ENCODE measurements around the gene ZNF750.

Gene ZNF750

DNA sequence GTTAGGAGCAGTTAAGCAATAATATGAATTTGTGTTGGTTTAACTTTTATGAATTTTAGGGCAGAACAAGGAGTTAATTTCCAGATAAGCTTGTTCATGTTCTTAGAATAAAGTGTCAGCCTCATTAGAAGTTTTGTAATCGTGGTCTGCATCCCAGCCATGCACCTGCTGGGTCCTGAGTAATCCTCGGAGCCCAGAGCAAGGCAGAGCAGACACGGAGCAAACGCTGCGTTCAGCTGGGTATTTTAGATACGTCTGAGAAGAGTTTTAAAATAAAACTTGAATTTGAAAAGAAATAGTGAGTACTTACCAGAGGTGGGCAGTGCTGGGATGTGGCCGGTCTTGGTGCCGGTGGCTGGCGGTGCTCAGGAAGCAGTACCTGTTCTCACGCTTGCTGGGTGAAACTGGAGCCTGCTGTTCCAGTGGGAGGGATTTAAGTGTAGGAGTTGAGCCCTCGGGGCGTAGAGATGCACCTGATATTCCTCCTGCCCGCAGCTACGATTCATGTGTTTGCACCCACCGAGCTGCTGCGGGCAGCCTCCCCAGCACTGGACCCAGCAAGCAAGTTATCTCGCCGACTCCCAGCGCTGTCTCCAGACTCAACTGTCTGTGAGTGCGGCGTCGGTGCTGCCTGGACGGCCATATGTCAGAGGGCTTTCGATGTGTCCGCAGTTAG lies at the start of gene ZNF750:
ZNF750 (minus strand) TSS at position 406 of the 676 bp plus-strand sequence. CDS start 7,568 bp downstream, outside the sequence.
- no peak for DNase-seq

DNA sequence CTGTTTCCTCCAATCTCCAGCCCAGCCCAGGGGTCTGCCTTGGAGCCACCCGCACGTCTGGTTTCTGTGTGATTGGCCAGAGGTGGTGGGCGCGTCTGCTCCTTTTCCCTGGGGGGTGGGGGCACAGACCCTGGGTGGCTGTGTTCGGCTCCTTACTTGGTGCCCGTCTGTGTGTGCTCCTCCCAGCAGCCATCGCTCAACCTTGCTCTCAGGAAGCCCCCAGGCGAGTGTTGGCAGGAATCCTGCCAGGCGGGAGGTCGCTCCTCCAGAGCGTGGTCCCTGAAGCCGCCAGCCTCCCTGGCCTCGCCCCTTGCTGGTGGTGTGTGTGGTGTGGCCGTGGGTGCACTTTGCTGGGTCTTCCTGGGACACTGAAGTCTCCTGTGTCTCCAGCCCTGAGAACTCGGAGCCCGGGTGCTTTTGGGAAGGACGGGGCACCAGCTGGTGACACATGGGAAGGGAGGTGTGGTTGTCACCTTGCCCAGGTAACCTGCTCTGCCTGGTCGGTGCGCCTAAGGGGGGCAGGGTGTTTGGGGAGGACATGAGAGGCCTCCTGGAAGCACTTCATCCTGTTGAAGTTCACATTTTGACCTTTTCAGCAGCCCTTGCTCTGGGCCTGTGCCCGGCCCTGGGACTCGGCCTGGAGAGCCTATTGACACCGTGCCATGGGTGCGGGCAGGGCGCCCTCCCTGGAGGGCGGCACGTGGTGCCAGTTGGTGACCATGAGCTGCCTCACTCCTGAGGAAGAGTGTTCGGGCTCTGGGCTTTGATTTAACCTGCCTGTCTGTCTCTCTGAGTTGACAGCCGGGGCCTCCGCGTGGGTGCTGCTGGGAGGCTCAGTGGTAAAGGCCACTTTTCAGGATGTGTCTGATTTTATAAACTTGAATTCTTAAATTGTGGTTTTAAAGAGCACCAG lies 49.0 kb upstream of the ZNF750 start:
- DNase-seq = no peak

DNA sequence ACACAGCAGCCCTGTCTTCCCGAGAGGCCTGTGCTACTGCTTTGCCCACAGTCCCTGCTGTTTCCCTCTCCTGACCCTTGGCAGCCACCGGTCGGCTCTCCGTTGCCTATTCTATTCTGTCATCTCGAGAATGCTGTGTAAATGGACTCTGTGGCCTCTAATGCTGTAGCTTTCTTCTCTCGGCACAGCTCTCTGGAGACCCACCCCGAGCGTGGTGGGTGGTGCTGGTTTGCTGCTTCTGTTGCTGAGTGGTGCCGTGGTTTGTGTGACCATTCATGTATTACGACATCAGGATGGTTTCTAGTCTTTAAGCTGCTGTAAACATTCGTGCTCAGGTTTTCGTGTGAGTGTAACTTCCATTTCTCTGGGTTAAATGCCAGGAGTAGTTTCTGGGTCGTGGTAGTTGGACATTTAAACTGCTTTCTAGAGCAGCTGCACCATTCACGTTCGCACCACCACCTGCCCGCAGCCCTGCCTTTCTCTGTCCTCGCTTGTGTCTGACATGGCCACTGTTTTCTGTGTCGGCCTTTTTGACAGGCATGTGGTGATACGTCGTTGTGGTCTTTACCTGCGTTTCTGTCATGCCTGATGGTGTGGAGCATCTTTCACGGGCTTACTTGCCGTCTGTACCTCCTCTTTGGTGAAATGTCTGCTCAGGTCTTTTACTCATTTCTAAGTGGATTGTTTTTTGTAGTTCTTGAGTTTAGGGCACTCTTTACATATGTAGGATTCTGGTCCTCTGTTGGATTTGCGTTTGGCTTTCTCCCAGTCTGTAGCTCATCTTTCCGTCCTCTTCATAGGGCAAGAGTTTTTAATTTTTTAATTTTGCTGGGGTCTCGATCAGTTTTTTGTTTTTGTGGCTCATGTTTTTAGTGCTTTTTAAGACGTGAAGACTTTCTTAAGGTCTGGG lies 47.7 kb upstream of the ZNF750 start:
- DNase-seq = no peak

DNA sequence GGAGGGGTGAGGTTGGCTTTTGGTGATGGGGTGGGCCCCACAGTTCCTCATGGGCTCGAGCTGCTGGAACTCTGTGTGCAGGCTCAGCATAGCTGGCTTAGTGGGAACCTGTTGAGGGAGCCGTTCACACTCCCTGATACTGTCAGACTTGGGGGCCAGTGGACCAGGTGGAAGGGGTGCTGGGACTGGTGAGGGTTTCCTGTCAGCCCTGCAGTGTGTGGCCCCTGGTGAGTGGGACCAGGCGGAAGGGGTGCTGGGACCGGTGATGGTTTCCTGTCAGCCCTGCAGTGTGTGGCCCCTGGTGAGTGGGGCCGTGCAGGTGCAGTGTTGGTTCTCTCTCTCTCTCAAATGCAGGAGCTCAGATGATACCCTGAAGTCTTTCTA lies 45.1 kb upstream of the ZNF750 start:
- peak; percentile 71 for DNase-seq

DNA sequence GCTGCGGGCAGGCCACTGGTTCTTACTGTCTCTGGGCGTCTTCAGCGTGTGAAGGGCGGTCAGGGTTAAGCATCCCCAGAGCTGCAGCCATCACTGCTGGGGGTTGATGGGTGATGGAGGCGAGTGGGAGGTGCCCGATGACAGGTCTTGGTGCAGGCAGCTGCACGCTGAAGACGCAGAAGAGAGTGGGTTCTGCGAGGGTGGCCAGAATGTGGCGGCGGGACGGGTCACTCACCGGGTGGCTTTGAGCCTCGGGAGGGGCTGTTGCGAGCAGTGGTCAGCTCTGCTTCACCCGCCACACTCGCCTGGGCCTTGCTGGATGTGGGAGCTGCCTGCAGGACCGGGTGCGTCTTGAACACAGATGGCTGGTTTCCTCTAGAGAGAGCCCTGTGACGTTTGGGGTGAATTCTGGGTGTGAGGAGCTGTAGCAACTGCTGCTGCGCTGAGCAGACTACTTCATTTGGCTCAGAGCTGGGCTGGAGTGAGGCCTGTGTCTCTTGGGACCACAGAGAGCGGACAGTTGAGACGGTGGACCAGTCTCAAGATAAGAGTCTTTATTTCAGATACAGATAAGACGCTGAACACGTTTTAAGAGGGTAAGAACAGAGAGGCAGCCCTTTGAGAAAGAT lies 44.6 kb upstream of the ZNF750 start:
- no peak for DNase-seq

DNA sequence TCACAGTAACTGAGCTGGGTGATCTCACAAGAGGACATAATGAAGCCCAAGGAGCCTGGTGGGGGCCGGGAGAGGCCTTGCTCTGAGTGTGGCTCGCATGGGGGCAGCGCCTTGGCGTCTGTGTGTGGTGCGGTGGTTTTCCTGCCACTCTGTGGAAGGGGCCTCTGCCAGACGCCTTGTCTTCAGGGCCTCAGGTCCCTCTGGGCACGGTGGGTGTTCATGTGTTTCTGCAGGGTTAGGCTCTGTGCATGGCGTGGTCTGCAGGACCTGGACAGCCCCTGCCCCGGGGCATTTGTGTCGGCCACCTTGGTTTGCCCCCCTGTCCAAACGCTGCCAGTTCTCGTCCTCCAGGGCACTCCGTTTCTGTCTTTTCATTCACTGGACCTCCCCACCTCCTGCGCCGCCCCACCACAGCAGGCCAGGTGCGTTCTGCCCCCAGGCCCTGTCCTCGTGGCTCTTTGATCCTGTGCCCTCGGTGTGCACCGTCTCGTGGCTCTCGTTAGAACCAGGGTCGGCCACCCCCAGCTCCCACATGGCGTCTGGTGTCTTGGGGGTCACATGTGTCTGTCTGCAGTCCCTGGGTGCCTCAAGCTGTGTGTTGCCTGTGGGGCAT lies 43.7 kb upstream of the ZNF750 start:
- DNase-seq = no peak

DNA sequence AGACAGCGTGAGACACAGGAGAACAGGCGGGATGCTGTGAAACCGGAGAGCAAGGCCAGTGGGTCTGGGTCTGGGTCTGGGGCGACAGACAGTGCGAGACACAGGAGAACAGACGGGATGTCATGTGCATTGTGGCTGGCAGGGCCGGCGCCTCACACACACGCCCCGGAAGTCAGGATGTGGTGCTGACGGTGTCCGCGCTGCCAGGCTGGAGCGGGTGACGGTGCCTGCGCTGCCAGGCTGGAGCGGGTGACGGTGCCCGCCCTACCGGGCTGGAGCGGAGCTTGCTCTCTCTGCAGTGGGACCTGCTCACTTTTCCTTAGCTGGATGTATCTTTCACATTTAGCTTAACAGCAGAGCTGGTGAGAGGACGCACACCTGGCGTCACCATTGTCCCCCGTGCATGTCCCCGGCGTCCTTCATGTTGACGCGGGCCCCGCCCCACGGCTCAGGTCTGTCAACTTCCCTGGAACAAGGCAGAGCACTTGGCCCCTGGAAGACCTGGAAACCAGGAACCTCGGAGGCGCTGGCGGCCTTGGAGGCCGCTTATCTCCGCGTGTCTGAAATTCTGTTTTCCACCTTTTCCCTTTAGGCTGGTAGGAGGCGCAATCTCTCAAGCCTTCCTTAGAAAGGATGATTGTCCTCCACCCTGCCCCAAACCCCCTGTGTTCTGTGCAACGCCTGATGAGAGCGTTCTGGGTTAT lies 43.0 kb upstream of the ZNF750 start:
- DNase-seq = peak; percentile 82

DNA sequence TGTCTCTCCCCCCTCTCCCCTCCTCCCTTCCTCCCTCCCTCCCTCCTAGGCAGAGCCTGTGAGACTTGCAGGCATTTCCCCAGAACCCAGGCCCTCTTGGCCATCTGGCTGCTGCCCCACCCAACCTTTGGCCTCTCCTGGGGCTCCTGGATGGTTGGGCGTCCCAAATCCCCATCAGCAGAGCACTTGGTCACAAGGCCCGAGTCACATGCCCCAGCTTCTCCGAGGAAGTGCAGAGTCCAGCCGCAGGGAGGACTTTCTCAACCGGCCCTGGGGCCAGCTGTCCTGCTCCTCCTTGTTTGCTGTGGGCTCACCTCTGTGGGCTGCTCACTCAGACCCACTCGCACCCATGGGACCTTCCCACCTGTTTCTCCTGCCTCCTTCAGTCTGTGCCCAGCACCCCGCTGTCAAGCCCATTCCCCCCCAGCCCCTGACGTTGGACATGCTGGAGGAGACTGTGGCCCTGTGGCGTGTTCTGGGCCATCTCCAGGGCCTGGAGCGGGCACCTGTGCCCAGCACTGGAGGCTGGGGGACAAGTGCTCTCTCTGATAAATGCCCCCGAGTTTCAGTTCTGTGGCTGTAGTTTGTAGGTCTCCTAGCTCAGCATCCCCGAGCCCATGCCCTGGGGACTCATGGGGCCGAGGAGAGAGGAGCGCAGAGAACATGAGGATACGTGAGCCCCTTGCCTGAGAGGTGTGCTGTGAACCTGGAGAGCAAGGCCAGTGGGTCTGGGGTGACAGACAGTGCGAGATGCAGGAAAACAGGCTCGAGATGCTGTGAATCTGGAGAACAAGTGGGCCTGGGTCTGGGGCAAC lies 42.3 kb upstream of the ZNF750 start:
- no peak for DNase-seq

DNA sequence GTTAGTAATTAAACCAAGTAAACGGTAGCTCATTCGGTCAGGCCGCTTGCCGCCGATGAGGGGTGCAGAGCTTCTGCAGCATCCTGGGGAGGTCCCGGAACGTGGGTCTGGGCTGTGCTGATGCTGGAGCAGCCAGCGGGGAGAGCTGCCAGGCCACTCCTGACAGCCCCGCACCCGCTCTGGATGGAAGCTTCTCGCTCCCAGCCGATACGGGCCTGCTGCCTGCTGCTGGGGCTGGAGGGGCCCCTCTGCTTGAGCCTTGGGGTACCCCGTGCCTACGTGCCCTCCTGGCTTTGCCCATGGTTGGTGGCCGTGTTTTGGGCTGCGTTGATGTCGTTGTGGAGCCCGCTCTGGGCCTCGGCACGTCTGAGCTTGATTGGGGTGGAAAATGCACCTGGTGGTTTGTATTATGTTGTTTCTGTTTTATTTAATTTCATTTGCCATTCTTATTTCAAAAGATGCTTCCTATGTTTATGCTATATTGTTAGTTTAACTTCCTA lies 41.6 kb upstream of the ZNF750 start:
- DNase-seq = no peak

DNA sequence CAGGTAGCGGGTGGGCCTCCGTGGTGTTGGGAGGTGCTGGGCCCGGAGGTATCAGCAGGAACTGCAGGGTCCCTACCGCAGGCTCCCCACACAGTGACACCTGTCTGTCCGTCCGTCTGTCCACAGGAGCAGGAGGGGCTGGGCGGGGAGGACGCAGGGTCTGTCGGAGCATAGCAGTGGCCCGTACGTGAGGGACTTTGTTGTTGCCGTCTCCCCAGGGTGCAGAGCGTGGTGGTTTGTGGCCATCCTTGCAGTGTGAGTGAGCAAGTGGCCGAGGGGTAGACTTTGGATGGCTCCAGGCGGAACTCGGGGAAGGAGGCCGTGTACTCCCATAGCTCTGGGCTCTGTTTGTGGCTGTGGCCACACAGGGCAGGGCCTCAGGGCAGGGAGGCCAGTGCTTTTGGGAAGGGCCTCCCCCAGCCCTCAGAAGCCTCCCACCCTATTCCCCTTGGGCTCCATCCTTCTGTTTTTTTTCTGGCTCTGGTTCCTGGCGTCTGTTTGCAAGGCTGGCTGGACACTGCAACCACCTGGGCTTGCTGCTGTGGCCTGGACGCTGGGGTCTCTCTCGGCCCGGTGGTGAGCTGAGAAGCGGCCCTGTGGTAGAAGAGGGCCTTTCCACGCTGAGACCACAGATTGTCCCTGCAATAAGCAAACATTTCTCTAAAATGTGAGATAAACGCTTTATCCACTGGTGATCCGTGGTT lies 41.0 kb upstream of the ZNF750 start:
- DNase-seq = no peak

DNA sequence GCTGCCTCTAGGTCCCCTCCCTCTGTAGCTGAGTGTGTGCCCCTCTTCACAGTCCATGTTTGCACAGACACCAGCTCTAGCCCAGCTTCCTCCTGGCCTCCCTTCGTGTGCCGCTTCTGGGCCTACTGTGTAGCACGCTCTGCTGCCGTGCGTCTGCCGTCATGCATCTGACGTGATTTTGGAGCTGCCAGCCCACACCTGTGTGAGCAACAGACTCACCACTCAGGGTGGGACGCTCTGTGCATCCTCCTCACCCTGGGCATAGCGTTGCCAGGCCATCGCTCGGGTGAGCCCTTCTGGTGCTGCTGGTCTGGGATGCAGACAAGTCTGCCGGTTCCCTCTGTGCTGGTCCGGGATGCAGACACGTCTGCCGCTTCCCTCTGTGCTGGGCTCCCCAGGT lies 39.4 kb upstream of the ZNF750 start:
- no peak for DNase-seq

DNA sequence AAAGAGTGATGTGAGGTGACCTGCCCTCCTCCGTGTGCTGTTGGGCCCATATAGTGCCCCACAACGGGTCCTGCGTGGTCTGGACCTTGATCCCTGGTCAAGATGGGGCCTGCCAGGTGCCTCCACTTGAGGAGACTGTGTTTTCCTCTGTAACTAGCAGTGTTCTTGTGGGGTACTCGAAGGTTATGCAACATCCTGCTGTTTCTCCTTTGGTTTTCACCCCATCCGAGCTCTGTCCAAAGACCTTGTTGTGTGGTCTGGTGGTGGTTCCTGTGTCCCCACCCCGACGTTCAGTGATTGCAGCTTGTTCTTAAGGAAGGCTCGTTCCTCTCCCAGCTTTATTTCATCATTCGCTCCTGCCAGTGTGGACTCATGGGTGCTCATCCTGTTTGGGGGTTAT lies 38.7 kb upstream of the ZNF750 start:
- DNase-seq = no peak

DNA sequence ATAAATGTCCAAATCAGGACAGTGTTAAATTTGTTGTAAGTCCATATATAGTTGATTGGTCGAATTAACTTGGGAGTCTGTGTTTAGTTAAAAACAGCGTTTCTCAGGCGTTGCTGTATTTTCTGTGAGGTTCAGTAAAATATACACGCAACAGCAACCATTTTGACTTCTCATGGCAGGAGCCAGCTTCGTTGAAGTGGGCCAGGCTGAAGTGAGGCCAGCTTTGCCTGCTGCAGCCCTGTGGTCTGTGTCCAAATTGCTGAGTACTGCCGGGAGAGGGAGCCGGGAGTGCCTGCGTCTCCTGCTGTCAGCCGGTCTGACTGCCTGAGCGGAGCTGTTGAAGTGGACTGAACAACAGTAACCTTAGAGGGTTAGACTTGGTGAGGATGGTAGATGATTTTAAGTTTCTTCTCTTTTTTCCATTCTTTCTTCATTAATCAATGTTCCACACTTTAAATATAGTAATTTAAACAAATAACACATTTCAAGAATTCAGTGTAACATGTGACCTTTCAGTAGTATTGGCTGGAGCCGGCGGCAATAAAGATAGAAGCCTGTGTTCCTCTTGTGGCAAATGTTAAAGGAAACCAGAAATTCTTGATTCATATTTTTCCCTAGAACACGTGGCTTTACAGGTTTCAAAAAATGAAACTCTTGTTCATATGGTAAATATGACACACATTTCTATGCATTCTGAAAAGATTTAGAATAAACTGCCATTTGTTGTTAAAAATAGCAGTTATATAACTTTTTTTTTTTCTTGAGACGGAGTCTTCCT lies 37.0 kb upstream of the ZNF750 start:
- no peak for DNase-seq

DNA sequence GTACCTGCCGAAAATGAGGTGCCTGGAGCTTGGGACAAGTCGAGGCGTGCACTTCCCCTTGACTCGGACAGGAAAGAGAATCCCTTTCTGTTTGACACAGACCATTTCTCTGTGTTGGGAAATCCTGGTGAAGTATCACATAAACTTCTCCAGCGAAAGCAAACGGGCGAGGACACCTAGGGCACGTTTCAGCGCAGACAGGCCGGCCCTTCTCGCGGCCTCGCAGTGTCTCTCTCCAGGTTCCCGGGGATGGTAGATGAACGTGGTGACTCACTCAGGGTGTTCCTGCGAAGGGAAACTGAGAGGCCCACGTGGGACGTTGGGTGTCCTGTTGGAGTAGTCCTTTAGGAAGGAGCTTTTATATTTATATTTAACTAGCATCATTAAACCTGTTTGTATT lies 36.3 kb upstream of the ZNF750 start:
- no peak for DNase-seq

DNA sequence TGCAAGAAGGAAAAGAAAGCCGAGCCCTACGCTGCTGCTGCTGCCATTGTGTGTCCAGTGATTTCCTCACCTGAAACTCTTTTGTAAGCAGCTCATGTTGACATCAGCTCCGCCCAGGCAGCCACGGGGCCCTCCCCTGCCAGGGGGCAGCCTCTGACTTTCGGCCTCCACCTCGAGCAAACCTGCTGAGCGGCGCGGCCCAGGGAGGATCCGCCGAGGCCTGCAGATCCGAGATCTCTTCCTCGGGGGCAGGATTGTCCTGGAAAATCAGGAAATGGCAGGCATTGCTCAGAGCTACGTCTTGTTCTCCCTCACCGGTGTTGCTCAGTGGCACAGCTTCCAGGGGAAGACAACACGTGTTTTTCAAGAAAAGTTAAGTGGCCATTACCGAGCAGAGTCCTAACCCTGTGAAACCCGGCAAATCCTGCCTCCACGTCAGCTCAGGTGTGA lies 35.6 kb upstream of the ZNF750 start:
- DNase-seq = no peak

DNA sequence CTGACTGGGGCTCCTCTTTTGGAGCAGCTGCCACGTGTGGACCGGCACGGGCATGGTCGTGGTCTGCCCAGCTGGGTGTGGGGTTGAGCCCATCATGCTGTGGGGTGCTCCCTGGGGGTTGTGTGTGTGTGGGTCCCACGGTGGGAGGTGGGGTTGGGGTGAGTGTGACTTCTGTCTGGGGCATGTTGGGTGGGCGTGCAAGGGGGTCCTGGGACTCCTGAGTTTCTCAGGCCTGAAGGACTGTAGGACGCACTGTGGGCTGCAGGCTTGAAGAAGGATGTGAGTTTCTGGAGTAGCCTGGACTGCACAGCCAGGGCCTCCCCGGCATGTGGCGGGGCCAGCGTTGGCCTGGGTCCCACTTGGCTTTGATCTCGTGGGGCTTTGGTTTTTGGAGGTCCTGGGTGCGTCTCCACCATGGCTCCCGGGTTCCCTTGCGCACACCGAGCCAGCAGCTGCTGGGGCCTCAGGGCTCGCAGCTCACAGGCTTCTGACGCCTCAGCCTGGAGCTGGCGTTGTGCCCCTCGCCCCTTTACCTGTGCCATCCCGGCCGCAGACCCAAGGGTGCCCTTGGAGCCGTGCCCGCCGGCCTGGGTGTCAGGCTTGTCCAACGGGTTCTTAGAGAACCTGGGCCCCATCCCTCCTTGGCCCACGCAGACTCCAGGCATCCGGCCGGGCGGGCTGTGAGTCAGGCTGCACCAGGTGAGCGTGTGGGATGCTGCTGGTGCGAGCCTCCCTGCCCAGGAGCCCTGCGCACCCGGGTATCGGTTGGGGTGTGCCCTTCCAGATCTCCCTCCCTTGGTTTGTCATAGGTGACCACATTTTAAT lies 34.4 kb upstream of the ZNF750 start:
- no peak for DNase-seq

DNA sequence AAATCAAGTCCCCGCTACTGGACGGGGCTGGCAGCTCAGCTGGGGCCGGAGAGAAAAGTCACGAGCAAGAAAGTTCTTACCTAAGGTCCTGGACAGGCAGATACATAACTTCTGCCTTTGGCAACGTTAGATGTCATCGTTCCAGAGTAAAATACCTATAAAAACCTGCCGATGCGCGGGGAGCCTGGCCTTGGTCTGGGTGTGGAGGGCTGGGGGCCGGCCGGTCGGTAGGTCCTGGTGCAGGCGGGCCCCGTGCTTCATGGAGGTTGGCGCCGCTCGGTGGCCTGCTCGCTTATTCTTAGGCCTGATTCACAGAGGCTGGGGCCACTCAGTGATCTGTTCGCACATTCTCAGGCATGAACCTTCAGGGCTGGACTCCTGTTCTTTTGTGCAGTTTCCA lies 33.7 kb upstream of the ZNF750 start:
- DNase-seq = no peak

Measured in activated CD8-positive, alpha-beta memory T cell treated with anti-CD3 and anti-CD28 coated beads, Interleukin-2, amount 50 U/mL, for 48 hours (primary cell).